Right renal cortex interstitium (tissue), 3 donors: Measurements from ENCODE around the gene KIRREL3. TPM values are rescaled to one million over a fixed set of nuclear protein-coding genes. Genes with fewer than 3 reads are reported as not detected.

ENCODE experiments used
- DNase-seq, 3 donors: peaks; one replicate each; pipeline ENCODE4 v3.0.0-alpha.2; 2013; ENCODE audit warnings: low read depth in 3 of 3, low spot score in 2 of 3
- polyA plus RNA-seq, 3 donors: library from polyadenylated mRNA; unstranded; fragments of 120-200 nt; gene quantifications; one replicate each; pipeline ENCODE4 v1.2.1, GENCODE V29; 2013; ENCODE audit not compliant: insufficient read length in 3 of 3

The KIRREL3 gene
- polyA plus RNA-seq, 3 donors = 1.2 to 1.4 (median 1.3) TPM

GRCh38 chr11:126418887-126419286 is 581.7 kb downstream of the KIRREL3 start:
- DNase-seq = no peak

- no peak for DNase-seq
Observed at GRCh38 chr11:126417091-126417862, 583.3 kb downstream of the KIRREL3 start.

GRCh38 chr11:126416542-126417090 is 584.0 kb downstream of the KIRREL3 start:
- peak in 2 of 3 donors; percentile 74 for DNase-seq

- DNase-seq = peak; percentile 56 to 70 (median 64)
Observed at GRCh38 chr11:126415669-126416420, 584.7 kb downstream of the KIRREL3 start.

GRCh38 chr11:126415128-126415527 is 585.4 kb downstream of the KIRREL3 start:
- peak in 2 of 3 donors; percentile 53 to 56 for DNase-seq

GRCh38 chr11:126414615-126415014 is 586.0 kb downstream of the KIRREL3 start:
- no peak for DNase-seq

GRCh38 chr11:126413843-126414405 is 586.6 kb downstream of the KIRREL3 start:
- no peak for DNase-seq

GRCh38 chr11:126413426-126413825 is 587.1 kb downstream of the KIRREL3 start:
- DNase-seq = no peak

- no peak for DNase-seq
Observed at GRCh38 chr11:126411971-126412381, 588.6 kb downstream of the KIRREL3 start.

- DNase-seq = no peak
Observed at GRCh38 chr11:126410649-126411048, 589.9 kb downstream of the KIRREL3 start.

- no peak for DNase-seq
Observed at GRCh38 chr11:126409620-126409985, 591.0 kb downstream of the KIRREL3 start.

- no peak for DNase-seq
Observed at GRCh38 chr11:126408901-126409619, 591.5 kb downstream of the KIRREL3 start.

GRCh38 chr11:126408496-126408895 is 592.1 kb downstream of the KIRREL3 start:
- DNase-seq = no peak

- DNase-seq = no peak
Observed at GRCh38 chr11:126407682-126408288, 592.8 kb downstream of the KIRREL3 start.

GRCh38 chr11:126407101-126407521 is 593.5 kb downstream of the KIRREL3 start:
- no peak for DNase-seq

- DNase-seq = no peak
Observed at GRCh38 chr11:126406368-126406767, 594.2 kb downstream of the KIRREL3 start.

- DNase-seq = no peak
Observed at GRCh38 chr11:126405906-126406305, 594.7 kb downstream of the KIRREL3 start.

GRCh38 chr11:126405374-126405773 is 595.2 kb downstream of the KIRREL3 start:
- no peak for DNase-seq

GRCh38 chr11:126404367-126404766 is 596.2 kb downstream of the KIRREL3 start:
- DNase-seq = no peak

- DNase-seq = no peak
Observed at GRCh38 chr11:126403658-126404057, 596.9 kb downstream of the KIRREL3 start.
